ENCODE data around the gene SLC1A7.

GRCh38 chr1:53076165-53076564 is 66.3 kb downstream of the SLC1A7 start:
- TF ChIP-seq, protein P1, sequence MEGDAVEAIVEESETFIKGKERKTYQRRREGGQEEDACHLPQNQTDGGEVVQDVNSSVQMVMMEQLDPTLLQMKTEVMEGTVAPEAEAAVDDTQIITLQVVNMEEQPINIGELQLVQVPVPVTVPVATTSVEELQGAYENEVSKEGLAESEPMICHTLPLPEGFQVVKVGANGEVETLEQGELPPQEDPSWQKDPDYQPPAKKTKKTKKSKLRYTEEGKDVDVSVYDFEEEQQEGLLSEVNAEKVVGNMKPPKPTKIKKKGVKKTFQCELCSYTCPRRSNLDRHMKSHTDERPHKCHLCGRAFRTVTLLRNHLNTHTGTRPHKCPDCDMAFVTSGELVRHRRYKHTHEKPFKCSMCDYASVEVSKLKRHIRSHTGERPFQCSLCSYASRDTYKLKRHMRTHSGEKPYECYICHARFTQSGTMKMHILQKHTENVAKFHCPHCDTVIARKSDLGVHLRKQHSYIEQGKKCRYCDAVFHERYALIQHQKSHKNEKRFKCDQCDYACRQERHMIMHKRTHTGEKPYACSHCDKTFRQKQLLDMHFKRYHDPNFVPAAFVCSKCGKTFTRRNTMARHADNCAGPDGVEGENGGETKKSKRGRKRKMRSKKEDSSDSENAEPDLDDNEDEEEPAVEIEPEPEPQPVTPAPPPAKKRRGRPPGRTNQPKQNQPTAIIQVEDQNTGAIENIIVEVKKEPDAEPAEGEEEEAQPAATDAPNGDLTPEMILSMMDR (conservative IDR thresholded peaks at IDR 0.05; ENCODE audit: low read depth in 2 of 2), result no peak
- TF ChIP-seq JUNB (IDR thresholded peaks at IDR 0.05; ENCODE audit: unreplicated experiment) (no peak), REST (IDR thresholded peaks at IDR 0.05; ENCODE audit: unreplicated experiment) (no peak), POLR2AphosphoS5 (IDR thresholded peaks at IDR 0.05; ENCODE audit: low read depth) (no peak), STAT1 (IDR thresholded peaks at IDR 0.05; ENCODE audit: unreplicated experiment) (no peak), CREB1 (CRISPR knock-in tag; IDR thresholded peaks at IDR 0.05; ENCODE audit: low read depth) (no peak), EZH2phosphoT487 (IDR thresholded peaks at IDR 0.05; ENCODE audit: unreplicated experiment) (no peak), EZH2 (IDR thresholded peaks at IDR 0.05; ENCODE audit: low read depth, unreplicated experiment) (no peak), NANOG (IDR thresholded peaks at IDR 0.05; ENCODE audit: borderline replicate concordance) (no peak), ZNF331 (CRISPR knock-in tag; IDR thresholded peaks at IDR 0.05; ENCODE audit: low read depth) (no peak), ETS1 (IDR thresholded peaks at IDR 0.05) (no peak), ZNF114 (CRISPR knock-in tag; IDR thresholded peaks at IDR 0.05) (no peak)
- TF ChIP-seq, protein P2, sequence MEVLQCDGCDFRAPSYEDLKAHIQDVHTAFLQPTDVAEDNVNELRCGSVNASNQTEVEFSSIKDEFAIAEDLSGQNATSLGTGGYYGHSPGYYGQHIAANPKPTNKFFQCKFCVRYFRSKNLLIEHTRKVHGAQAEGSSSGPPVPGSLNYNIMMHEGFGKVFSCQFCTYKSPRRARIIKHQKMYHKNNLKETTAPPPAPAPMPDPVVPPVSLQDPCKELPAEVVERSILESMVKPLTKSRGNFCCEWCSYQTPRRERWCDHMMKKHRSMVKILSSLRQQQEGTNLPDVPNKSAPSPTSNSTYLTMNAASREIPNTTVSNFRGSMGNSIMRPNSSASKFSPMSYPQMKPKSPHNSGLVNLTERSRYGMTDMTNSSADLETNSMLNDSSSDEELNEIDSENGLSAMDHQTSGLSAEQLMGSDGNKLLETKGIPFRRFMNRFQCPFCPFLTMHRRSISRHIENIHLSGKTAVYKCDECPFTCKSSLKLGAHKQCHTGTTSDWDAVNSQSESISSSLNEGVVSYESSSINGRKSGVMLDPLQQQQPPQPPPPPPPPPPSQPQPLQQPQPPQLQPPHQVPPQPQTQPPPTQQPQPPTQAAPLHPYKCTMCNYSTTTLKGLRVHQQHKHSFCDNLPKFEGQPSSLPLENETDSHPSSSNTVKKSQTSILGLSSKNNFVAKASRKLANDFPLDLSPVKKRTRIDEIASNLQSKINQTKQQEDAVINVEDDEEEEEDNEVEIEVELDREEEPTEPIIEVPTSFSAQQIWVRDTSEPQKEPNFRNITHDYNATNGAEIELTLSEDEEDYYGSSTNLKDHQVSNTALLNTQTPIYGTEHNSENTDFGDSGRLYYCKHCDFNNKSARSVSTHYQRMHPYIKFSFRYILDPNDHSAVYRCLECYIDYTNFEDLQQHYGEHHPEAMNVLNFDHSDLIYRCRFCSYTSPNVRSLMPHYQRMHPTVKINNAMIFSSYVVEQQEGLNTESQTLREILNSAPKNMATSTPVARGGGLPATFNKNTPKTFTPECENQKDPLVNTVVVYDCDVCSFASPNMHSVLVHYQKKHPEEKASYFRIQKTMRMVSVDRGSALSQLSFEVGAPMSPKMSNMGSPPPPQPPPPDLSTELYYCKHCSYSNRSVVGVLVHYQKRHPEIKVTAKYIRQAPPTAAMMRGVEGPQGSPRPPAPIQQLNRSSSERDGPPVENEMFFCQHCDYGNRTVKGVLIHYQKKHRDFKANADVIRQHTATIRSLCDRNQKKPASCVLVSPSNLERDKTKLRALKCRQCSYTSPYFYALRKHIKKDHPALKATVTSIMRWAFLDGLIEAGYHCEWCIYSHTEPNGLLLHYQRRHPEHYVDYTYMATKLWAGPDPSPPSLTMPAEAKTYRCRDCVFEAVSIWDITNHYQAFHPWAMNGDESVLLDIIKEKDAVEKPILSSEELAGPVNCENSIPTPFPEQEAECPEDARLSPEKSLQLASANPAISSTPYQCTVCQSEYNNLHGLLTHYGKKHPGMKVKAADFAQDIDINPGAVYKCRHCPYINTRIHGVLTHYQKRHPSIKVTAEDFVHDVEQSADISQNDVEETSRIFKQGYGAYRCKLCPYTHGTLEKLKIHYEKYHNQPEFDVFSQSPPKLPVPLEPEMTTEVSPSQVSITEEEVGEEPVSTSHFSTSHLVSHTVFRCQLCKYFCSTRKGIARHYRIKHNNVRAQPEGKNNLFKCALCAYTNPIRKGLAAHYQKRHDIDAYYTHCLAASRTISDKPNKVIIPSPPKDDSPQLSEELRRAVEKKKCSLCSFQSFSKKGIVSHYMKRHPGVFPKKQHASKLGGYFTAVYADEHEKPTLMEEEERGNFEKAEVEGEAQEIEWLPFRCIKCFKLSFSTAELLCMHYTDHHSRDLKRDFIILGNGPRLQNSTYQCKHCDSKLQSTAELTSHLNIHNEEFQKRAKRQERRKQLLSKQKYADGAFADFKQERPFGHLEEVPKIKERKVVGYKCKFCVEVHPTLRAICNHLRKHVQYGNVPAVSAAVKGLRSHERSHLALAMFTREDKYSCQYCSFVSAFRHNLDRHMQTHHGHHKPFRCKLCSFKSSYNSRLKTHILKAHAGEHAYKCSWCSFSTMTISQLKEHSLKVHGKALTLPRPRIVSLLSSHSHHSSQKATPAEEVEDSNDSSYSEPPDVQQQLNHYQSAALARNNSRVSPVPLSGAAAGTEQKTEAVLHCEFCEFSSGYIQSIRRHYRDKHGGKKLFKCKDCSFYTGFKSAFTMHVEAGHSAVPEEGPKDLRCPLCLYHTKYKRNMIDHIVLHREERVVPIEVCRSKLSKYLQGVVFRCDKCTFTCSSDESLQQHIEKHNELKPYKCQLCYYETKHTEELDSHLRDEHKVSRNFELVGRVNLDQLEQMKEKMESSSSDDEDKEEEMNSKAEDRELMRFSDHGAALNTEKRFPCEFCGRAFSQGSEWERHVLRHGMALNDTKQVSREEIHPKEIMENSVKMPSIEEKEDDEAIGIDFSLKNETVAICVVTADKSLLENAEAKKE (CRISPR knock-in tag; IDR thresholded peaks at IDR 0.05), result no peak
